Activated naive CD4-positive, alpha-beta T cell treated with Interleukin-2 at 50 U/mL for 16 hours (primary cell): ENCODE measurements around the gene MDN1.
"Not testable (repeated sequence)": the region's sequence is repeated elsewhere in the genome, so short reads cannot be mapped to it uniquely, and the experiment has no call there.

Experiments
- DNase-seq: peaks from one replicate; pipeline ENCODE4 v3.0.0-alpha.2; 2020

Gene MDN1

GRCh38 chr6:89819336-89820130 lies at the start of gene MDN1:
Gene MDN1 (minus strand): TSS chr6:89819794. CDS start chr6:89819607, 187 bp downstream.
- peak; percentile 92 for DNase-seq

- no peak for DNase-seq
Measured at GRCh38 chr6:89866024-89866678, 46.6 kb upstream of the MDN1 start.

GRCh38 chr6:89862698-89863097 lies 43.1 kb upstream of the MDN1 start:
- DNase-seq = no peak

GRCh38 chr6:89862273-89862672 lies 42.7 kb upstream of the MDN1 start:
- no peak for DNase-seq

- no peak for DNase-seq
Measured at GRCh38 chr6:89859744-89860143, 40.1 kb upstream of the MDN1 start.

DNA sequence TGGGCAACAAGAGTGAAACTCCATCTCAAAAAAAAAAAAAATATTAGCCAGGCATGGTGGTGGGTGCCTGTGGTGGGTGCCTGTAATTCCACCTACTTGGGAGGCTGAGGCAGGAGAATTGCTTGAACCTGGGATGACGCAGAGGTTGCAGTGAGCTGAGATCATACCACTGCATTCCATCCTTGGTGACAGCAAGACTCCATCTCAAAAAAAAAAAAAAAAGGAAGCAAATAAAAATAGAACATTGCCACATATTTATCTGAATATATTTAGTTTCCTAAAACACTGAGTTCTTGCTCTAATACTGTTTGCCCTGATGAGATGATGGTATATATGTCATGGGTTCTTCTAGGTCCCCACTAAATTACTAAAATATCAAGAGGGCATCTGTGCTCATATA lies 38.4 kb upstream of the MDN1 start:
- no peak for DNase-seq

DNA sequence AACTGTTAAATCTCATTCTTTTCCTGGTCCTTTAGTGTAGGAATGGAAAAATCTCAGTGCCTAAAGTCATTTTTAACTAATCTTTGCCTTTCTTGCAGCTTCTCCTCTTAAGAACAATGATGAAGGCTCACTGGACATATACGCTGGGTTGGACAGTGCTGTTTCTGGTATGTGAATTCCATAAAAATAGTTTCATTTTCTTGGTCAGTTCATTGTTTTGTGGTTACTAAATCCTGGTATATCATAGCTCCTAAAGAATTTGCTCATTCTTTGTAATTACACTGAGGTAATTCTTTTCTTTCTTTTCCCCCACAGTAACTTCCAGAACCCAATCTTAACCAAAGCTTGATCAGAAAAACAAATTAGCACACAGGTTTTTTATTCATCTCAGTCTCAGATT lies 33.5 kb upstream of the MDN1 start:
- DNase-seq = no peak

DNA sequence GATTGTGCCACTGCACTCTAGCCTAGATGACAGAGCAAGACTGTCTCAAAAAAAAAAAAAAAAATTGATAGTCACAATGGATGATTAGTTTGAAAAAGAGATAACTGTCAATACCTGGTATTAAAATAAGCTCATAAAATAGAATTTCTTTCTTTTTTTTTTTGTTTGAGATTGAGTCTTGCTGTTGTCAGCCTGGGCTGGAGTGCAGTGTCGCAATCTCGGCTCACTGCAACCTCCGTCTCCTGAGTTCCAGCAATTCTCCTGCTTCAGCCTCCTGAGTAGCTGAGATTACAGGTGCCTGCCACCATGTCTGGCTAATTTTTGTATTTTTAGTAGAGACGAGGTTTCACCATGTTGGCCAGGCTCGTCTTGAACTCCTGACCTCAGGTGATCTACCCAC lies 27.9 kb upstream of the MDN1 start:
- DNase-seq = not testable (repeated sequence)

DNA sequence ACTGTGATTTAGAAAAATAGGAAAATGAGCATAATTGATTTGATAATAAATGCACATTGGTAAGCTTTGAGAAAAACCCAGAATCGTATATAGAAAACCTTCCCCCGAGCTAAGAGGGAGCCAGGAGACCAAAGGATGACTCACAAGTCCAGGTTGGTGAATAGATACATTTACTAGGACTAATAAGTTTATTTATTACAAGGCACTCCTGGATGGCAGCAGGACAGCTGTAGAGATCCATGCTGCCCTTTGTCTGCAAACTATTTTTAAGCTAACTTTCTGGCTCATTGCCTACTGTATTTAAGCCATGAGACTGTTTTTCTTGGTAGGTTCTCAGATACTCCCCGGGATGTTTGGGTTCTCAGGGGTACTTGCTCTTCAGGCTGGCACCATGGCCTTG lies 23.5 kb upstream of the MDN1 start:
- no peak for DNase-seq

GRCh38 chr6:89842228-89842627 lies 22.6 kb upstream of the MDN1 start:
- DNase-seq = no peak

DNA sequence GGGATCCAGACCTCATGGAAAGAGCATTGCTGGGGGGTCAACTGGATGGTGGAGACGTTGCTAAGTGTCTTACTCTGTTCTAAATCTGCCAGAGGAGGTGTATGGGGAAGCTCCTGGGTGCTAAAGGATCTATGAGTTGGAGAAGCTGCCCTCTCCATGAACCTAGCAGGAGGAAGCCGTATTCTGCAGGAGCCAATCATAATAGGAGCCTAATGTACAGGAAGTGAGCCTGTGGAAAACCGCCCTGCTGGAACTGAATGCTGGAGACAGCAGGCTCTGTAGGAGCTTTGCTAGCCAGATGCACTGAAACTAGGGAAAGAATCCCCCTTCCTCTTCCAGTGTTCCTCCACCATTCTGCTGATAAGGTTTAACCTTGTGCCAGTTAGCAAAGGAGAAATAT lies 20.9 kb upstream of the MDN1 start:
- no peak for DNase-seq

- DNase-seq = no peak
Measured at GRCh38 chr6:89836639-89837222, 17.1 kb upstream of the MDN1 start.

GRCh38 chr6:89834884-89835792 lies 15.5 kb upstream of the MDN1 start:
- DNase-seq = peak; percentile 43

DNA sequence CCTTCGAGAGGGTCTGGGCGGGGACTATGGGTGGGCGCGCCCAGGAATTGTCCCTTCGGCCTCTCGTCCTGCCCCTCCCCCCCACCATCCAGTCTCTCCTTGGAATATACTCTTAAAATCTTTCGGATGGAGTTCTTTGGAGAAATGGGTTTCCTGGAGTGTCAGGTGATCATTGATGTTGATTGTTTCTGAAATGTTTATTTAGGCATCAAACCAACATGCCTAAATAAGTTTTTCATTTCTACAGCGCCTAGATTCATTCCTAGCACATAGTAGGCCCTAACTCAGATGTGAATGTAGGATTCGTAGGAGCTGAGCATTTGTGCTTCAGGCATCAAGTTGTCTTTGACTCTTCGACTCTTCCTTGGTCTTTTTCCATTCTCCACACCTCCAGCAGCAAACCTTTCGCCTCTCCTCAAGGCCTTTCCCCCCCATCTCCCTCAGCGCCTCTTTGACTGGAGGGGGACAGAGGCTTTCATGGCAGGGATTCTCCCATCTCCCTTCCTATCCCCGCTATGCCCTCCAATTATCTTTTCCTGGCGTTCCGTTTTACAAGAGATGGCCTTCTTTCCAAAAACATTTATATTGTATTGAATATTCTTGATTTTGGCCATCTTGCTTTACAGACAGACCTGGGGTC lies 10.7 kb upstream of the MDN1 start:
- no peak for DNase-seq

DNA sequence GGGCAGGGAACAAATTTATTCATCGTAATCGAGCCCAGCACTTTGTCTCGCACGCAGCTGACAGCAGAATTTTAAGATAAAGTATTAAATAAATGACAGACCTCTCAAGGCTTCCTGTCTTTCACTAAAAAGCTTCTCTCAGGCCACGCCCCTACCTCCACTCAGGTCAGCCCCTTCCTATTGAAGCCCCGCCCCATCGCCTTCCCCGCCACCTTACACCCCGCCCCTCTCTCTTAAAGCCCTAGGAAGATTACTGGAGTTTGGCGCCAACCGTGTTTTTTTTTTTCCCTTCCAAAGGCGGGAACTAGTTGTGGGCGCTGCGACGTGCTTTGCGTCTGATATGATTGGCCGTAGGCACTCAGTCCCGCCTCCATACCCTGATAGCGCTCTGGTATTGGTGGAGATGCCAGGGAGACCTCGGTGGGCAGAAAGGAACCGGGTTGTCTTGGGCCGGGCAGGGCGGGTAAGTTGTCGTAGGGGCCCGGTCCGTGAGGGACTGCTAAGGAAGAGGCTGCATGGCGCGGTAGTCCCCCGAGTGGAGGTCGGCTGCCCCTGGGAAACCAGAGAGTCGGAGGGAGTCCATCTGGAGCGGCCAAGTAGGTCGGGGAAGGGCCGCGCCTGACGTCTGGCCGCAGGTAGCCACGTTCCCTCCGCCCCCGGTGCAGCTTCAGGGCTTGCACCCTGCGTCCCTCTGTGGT lies 10.0 kb upstream of the MDN1 start, which contains the start of gene CASP8AP2:
CASP8AP2 (plus strand) TSS at position 409 of the 698 bp plus-strand sequence.
- peak; percentile 93 for DNase-seq

DNA sequence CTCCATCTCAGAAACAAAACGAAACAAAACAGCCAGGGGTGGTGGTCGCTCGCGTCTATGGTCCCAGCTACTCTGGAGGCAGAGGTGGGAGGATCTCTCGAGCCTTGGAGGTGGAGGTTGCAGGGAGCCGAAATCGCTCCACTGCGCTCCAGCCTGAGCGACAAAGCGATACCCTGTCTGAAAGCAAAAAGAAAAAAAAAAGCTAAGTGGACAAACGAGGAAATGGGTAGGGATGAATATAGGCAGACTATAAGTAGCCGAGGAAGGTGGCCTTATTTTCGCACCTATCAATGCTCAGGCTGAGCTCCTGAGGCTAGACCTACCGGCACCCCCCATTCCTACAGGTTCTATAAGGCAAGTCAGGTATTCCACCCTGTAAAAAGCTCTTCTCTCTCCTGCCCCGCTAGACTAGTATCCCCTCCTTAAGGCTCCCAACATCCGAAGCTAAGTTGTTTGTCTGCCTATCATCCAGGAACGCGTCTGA lies 9.4 kb upstream of the MDN1 start:
- DNase-seq = peak; percentile 27

DNA sequence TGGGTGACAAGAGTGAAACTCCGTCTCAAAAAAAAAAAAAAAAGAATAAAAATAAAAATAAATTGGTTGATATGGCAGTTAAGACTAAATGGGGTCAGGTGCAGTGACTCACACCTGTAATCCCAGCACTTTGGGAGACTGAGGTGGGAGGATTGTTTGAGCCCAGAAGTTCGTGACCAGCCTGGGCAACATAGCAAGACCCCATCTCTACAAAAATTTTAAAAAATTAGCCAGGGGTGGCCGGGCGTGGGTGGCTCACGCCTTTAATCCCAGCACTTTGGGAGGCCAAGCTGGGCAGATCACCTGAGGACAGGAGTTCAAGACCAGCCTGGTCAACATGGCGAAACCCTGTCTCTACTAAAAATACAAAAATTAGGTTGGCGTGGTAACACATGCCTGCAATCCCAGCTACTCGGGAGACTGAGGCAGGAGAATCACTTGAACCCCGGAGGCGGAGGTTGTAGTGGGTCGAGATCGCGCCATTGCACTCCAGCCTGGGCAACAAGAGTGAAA lies 8.9 kb upstream of the MDN1 start:
- not testable (repeated sequence) for DNase-seq

DNA sequence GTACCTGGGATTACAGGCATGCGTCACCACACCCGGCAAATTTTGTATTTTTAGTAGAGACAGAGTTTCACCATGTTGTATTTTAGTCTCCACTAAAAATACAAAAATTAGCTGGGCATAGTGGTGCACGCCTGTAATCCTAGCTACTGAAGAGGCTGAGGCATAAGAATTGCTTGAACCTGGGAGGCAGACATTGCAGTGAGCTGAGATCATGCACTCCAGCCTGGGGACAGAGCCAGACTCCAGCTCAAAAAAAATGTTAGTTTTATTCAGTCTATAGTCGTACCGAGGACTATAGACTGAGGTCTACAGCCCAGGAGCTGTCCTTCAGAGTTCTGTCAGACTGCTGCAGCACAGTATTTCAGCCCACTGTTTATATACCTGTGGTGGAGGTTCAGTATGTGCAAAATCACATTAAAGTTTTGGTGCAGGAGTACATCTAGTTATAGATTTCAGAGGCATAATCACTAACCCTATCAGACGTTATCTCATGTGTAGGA lies 6.5 kb upstream of the MDN1 start:
- no peak for DNase-seq

DNA sequence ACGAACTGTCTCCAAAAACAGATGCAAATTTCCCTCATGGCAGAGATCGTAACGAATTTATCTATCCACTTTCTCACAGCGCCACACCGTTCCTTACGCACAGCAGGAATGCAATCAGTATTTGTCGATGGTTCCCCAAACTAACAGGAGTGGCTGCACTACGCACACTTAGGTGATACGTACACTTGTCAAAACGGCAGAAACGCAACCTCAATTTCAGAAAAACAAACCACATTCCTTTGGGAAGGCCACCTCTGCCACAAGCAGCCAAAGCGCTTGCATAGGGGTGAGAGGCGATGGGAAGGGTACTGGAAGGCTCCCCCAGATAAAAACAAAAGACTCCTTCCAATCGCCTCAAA lies 638 bp downstream of the MDN1 start:
- DNase-seq = no peak

DNA sequence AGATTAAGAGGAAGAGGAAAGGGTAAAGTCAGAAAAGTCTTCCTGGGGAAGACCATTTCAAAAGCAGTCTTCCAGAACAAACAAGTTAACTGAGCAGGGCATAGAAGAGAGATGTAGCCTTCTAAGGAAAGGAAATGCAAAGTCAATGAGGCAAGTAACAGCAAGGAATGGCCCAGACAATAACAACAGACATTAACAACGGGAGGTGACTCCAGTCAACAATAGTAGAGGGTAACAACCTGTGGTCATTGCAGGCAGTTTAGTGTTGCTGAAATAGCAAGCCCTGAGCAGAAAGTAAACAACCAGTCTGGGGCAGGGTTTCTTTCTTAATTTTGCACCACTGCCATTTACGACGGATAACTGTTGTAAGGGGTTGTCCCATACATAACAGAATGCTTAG lies 2.1 kb downstream of the MDN1 start:
- no peak for DNase-seq

GRCh38 chr6:89813422-89813821 lies 6.2 kb downstream of the MDN1 start:
- not testable (repeated sequence) for DNase-seq
